Smooth muscle cell (in vitro differentiated cells): ENCODE data around the gene MBOAT1. TPM values are rescaled to one million over a fixed set of nuclear protein-coding genes. Genes with fewer than 3 reads are reported as not detected.

ENCODE experiments used
- DNase-seq: peaks from one replicate; lab custom pipeline; 2025; ENCODE audit not compliant: unreplicated experiment; lab: John Stamatoyannopoulos, UW
- H2AFZ ChIP-seq: fragments of 200-600 bp; sonication (generic); 2 replicates; pipeline ENCODE4 v1.6.0; 2016; ENCODE audit warnings: antibody characterized with exemption, low read depth, mild to moderate bottlenecking
- H3F3A ChIP-seq: fragments of 200-600 bp; sonication (generic); 2 replicates; pipeline ENCODE4 v1.6.0; 2017; ENCODE audit warnings: antibody characterized with exemption, low read depth
- H3K27ac ChIP-seq: fragments of 200-600 bp; sonication (generic); 2 replicates; pipeline ENCODE4 v1.5.1; 2016; ENCODE audit warnings: low read depth, mild to moderate bottlenecking
- H3K27me3 ChIP-seq: fragments of 200-600 bp; sonication (generic); 2 replicates; pipeline ENCODE4 v1.6.1; 2016; ENCODE audit warnings: low read depth, mild to moderate bottlenecking
- H3K36me3 ChIP-seq: fragments of 200-600 bp; sonication (generic); 2 replicates; pipeline ENCODE4 v1.5.1; 2016; ENCODE audit warnings: low read depth
- H3K4me1 ChIP-seq: fragments of 200-600 bp; sonication (generic); 2 replicates; pipeline ENCODE4 v1.5.1; 2016; ENCODE audit warnings: low read depth
- H3K4me2 ChIP-seq: fragments of 200-600 bp; sonication (generic); 2 replicates; pipeline ENCODE4 v1.6.0; 2016; ENCODE audit warnings: mild to moderate bottlenecking
- H3K4me3 ChIP-seq: fragments of 200-600 bp; sonication (generic); 2 replicates; pipeline ENCODE4 v1.5.1; 2016; ENCODE audit warnings: mild to moderate bottlenecking
- H3K79me2 ChIP-seq: fragments of 200-600 bp; sonication (generic); 2 replicates; pipeline ENCODE4 v1.6.0; 2016; ENCODE audit warnings: low read depth, mild to moderate bottlenecking
- H3K9ac ChIP-seq: fragments of 200-600 bp; sonication (generic); 2 replicates; pipeline ENCODE4 v1.6.0; 2016; ENCODE audit warnings: low read depth
- H3K9me3 ChIP-seq: fragments of 200-600 bp; sonication (generic); replicated peaks from 2 replicates; pipeline ENCODE4 v1.5.1; 2016; ENCODE audit warnings: low read depth
- H4K20me1 ChIP-seq: fragments of 200-600 bp; sonication (generic); 2 replicates; pipeline ENCODE4 v1.6.0; 2016; ENCODE audit warnings: low read depth
- CTCF ChIP-seq: fragments of 200-600 bp; sonication (generic); IDR thresholded peaks from 2 replicates; pipeline ENCODE4 v1.5.1; 2017; ENCODE audit warnings: borderline replicate concordance, mild to moderate bottlenecking, antibody characterized with exemption; ENCODE audit not compliant: insufficient read depth, poor library complexity, severe bottlenecking
- WGBS: methylation state at CpG from one replicate; pipeline ENCODE4 v1.1.7; 2016; ENCODE audit warnings: low lambda C conversion rate; 5-methylcytosine and 5-hydroxymethylcytosine counted together
- polyA plus RNA-seq: library from polyadenylated mRNA; unstranded; fragments of >200 nt; fragmentation: Nextera tagmentation; extraction: Ambion mirVana; gene quantifications from 2 replicates; pipeline ENCODE4 v1.2.1, GENCODE V29; 2016
- total RNA-seq: library from RNA; depleted of rRNA; stranded (reverse); fragments of >200 nt; gene quantifications from 2 replicates; pipeline ENCODE4 v1.2.3, GENCODE V29; 2014

MBOAT1 gene
- total and polyA plus RNA-seq, 2 experiments from 2014 or later = 0.73 to 2.5 TPM

- Histone ChIP-seq H3K4me2 (no peak overlapping the region), H3K9me3 (no peaks in the 10 kb centered on the region), H3K9ac (no peak overlapping the region), H2AFZ (no peak overlapping the region), H3K79me2 (no peaks in the 10 kb centered on the region), H3K4me3 (no peak overlapping the region), H3K4me1 (no peaks in the 10 kb centered on the region), H3F3A (no peaks in the 10 kb centered on the region), H4K20me1 (no peaks in the 10 kb centered on the region), H3K27ac (no peak overlapping the region), H3K27me3 (no peaks in the 10 kb centered on the region), H3K36me3 (no peaks in the 10 kb centered on the region)
- no peak for TF ChIP-seq CTCF
- DNase-seq = no peak
- WGBS = 94% methylated on average over 2 of the region's 2 CpGs
Measured at GRCh38 chr6:20113649-20114224, 98.5 kb downstream of the MBOAT1 start.

DNA sequence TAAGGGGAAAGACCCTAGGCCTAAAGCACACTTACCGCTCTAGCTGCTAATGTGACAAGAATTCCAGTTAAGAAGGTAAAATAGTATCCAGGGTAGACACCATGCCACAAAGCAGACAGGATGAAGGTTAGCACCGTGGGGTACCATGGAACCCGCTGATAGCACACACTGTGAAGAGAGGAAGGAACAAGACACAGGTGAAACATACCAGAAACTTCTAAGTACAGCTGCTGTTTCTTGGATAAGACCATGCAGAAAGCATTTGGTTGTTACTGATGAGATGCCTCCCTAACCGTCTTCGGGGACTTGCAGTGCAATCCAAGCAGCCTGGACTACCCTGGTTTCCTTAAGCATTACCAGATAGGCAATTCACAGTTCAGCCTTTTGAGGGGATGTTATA, 99.4 kb downstream of the MBOAT1 start:
- H3K27ac ChIP-seq = no peak overlapping the region
- WGBS = 97% methylated on average over 5 of the region's 5 CpGs
- no peaks in the 10 kb centered on the region for H3K79me2 ChIP-seq
- H2AFZ ChIP-seq = no peak overlapping the region
- no peaks in the 10 kb centered on the region for H3K9me3 ChIP-seq
- no peaks in the 10 kb centered on the region for H3K27me3 ChIP-seq
- no peaks in the 10 kb centered on the region for H3K4me1 ChIP-seq
- no peaks in the 10 kb centered on the region for H4K20me1 ChIP-seq
- TF ChIP-seq CTCF = no peak
- no peak overlapping the region for H3K4me3 ChIP-seq
- no peak overlapping the region for H3K9ac ChIP-seq
- H3F3A ChIP-seq = no peaks in the 10 kb centered on the region
- H3K4me2 ChIP-seq = no peak overlapping the region
- no peaks in the 10 kb centered on the region for H3K36me3 ChIP-seq
- DNase-seq = no peak

DNA sequence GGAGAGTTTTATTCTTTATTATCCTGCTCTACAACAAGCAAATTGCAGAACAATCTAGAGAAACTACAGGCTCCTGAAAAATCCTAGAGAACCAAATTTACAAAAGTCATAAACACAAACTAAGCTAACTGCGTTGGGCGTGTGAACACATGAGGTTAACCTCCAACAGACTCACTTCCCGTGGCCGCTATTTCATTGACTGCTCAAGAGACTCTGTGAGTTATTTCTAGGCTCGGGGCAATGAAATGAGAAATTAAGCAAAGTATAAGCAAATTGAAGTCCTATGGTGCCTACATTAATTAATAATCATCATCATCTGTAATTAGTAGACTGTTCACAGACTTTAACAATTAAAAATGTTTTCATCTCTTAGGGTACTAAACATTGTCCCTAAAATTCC, 100.0 kb downstream of the MBOAT1 start:
- Histone ChIP-seq H3K4me3 (no peak overlapping the region), H3K9me3 (no peaks in the 10 kb centered on the region), H3K9ac (no peak overlapping the region), H4K20me1 (no peaks in the 10 kb centered on the region), H3K36me3 (no peaks in the 10 kb centered on the region), H3K27me3 (no peaks in the 10 kb centered on the region), H3K79me2 (no peaks in the 10 kb centered on the region), H3K27ac (no peak overlapping the region), H2AFZ (no peak overlapping the region), H3F3A (no peaks in the 10 kb centered on the region), H3K4me2 (no peak overlapping the region), H3K4me1 (no peaks in the 10 kb centered on the region)
- no peak for DNase-seq
- WGBS = 95% methylated on average over 5 of the region's 5 CpGs
- no peak for TF ChIP-seq CTCF

DNA sequence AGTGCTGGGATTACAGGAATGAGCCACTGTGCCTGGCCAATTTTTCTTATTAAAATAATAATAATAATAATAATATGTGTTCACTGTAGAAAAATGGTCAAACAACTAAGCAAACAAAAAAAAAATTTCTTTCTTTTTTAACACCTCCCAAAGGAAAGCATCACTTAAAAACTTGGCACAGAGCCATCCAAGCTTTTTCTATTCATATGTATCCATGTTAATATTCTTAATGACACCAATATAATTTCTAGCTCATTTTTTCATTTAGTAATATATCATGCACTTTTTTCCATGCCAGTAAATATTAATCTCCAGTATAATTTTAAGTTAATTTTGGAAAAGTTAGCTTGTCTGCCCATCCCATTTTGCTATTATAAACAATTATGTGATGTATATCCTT, 101.8 kb downstream of the MBOAT1 start:
- Histone ChIP-seq H3K36me3 (no peaks in the 10 kb centered on the region), H3K79me2 (no peaks in the 10 kb centered on the region), H3K4me2 (no peak overlapping the region), H3F3A (no peaks in the 10 kb centered on the region), H3K4me1 (no peaks in the 10 kb centered on the region), H3K4me3 (no peak overlapping the region), H3K9ac (no peak overlapping the region), H4K20me1 (no peaks in the 10 kb centered on the region), H3K9me3 (no peaks in the 10 kb centered on the region), H2AFZ (no peak overlapping the region), H3K27me3 (no peaks in the 10 kb centered on the region), H3K27ac (no peak overlapping the region)
- DNase-seq = no peak
- TF ChIP-seq CTCF = no peak
